NCI-H2171 treated with DMSO at 0.1 percent for 48 hours (cell line): ENCODE measurements around the gene RHPN2.
A peak's percentile ranks its signal among the peaks of the same experiment; 100 is the strongest.
"Not testable (repeated sequence)": the region's sequence is repeated elsewhere in the genome, so short reads cannot be mapped to it uniquely, and the experiment has no call there.

Source experiments
- DNase-seq: peaks from one replicate; lab custom pipeline; 2025; lab: John Stamatoyannopoulos, UW

Gene RHPN2

GRCh38 chr19:32976223-32976805 is 88.4 kb downstream of the RHPN2 start:
- DNase-seq, result peak; percentile 57

GRCh38 chr19:32971715-32972540 is 92.8 kb downstream of the RHPN2 start, which contains the start of the genes CEP89 and FAAP24:
Gene CEP89 (minus strand): TSS chr19:32971958. CDS start chr19:32971874, 84 bp downstream.
Gene FAAP24 (plus strand): TSS chr19:32972242. CDS start chr19:32973197, 955 bp downstream.
- peak; percentile 99 for DNase-seq

GRCh38 chr19:32971012-32971595 is 93.6 kb downstream of the RHPN2 start:
- no peak for DNase-seq

- DNase-seq, result no peak
These were observed 95.1 kb downstream of the RHPN2 start for GRCh38 chr19:32969549-32969948.

- no peak for DNase-seq
These were observed 97.9 kb downstream of the RHPN2 start for GRCh38 chr19:32966750-32967149.

GRCh38 chr19:32945260-32945659 is 119.4 kb downstream of the RHPN2 start:
- DNase-seq, result no peak

GRCh38 chr19:32941273-32941672 is 123.4 kb downstream of the RHPN2 start:
- DNase-seq, result not testable (repeated sequence)

GRCh38 chr19:32936065-32936464 is 128.6 kb downstream of the RHPN2 start:
- DNase-seq, result no peak

GRCh38 chr19:32935629-32936028 is 129.1 kb downstream of the RHPN2 start:
- DNase-seq, result no peak

- no peak for DNase-seq
These were observed 131.1 kb downstream of the RHPN2 start for GRCh38 chr19:32933571-32933970.

GRCh38 chr19:32930567-32930966 is 134.1 kb downstream of the RHPN2 start:
- DNase-seq, result no peak

- DNase-seq, result no peak
These were observed 135.9 kb downstream of the RHPN2 start for GRCh38 chr19:32928806-32929205.
